ENCODE measurements around the gene KRT83.

Gene KRT83

GRCh38 chr12:52300796-52301691 lies 20.2 kb downstream of the KRT83 start:
- no peak overlapping the region for H3K4me3 ChIP-seq (ENCODE audit: insufficient read depth, low read length, poor library complexity, severe bottlenecking)
- no peak overlapping the region for H3K27ac ChIP-seq (ENCODE audit: low read depth, low read length)
- H3K9me2 ChIP-seq (replicated peaks; ENCODE audit: insufficient read depth, low read length), result no peaks in the 10 kb centered on the region
- H3F3A ChIP-seq (ENCODE audit: insufficient read depth), result no peaks in the 10 kb centered on the region
- H3K4me2 ChIP-seq (ENCODE audit: low read depth, low read length, poor library complexity, severe bottlenecking), result no peak overlapping the region
- no peaks in the 10 kb centered on the region for H3K79me2 ChIP-seq (ENCODE audit: insufficient read depth, low read length)
- no peaks in the 10 kb centered on the region for H3K36me3 ChIP-seq (ENCODE audit: low read length)
- H4K20me1 ChIP-seq (ENCODE audit: low read depth, low read length), result no peaks in the 10 kb centered on the region
- no peaks in the 10 kb centered on the region for H3K9me3 ChIP-seq (ENCODE audit: insufficient read depth, low read length)
- no peak overlapping the region for H2AFZ ChIP-seq (ENCODE audit: low read depth, low read length, severe bottlenecking)
- H3K27me3 ChIP-seq (ENCODE audit: low read length), result no peaks in the 10 kb centered on the region; the same call in 1 of the 2 replicates
- TF ChIP-seq EZH2phosphoT487 (conservative IDR thresholded peaks at IDR 0.05; ENCODE audit: low read length) (no peak), CTCF (IDR thresholded peaks at IDR 0.05; ENCODE audit: insufficient read depth, low read length, poor library complexity, severe bottlenecking) (no peak)
- no peak overlapping the region for H3K9ac ChIP-seq (ENCODE audit: low read length)

GRCh38 chr12:52298677-52299190 lies 22.5 kb downstream of the KRT83 start:
- Histone ChIP-seq H3F3A (ENCODE audit: insufficient read depth) (no peaks in the 10 kb centered on the region), H3K9me3 (ENCODE audit: insufficient read depth, low read length) (no peaks in the 10 kb centered on the region), H3K27me3 (ENCODE audit: low read length) (no peaks in the 10 kb centered on the region; the same call in 1 of the 2 replicates), H3K36me3 (ENCODE audit: low read length) (no peaks in the 10 kb centered on the region), H2AFZ (ENCODE audit: low read depth, low read length, severe bottlenecking) (no peak overlapping the region), H3K4me3 (ENCODE audit: insufficient read depth, low read length, poor library complexity, severe bottlenecking) (no peak overlapping the region), H3K4me2 (ENCODE audit: low read depth, low read length, poor library complexity, severe bottlenecking) (no peak overlapping the region), H4K20me1 (ENCODE audit: low read depth, low read length) (no peaks in the 10 kb centered on the region), H3K9ac (ENCODE audit: low read length) (no peak overlapping the region), H3K9me2 (replicated peaks; ENCODE audit: insufficient read depth, low read length) (no peaks in the 10 kb centered on the region), H3K79me2 (ENCODE audit: insufficient read depth, low read length) (no peaks in the 10 kb centered on the region), H3K27ac (ENCODE audit: low read depth, low read length) (no peak overlapping the region)
- TF ChIP-seq CTCF (IDR thresholded peaks at IDR 0.05; ENCODE audit: insufficient read depth, low read length, poor library complexity, severe bottlenecking) (no peak), EZH2phosphoT487 (conservative IDR thresholded peaks at IDR 0.05; ENCODE audit: low read length) (no peak)

- H3K27me3 ChIP-seq (ENCODE audit: low read length), result no peaks in the 10 kb centered on the region; the same call in 1 of the 2 replicates
- no peak overlapping the region for H3K4me3 ChIP-seq (ENCODE audit: insufficient read depth, low read length, poor library complexity, severe bottlenecking)
- TF ChIP-seq EZH2phosphoT487 (conservative IDR thresholded peaks at IDR 0.05; ENCODE audit: low read length) (no peak), CTCF (IDR thresholded peaks at IDR 0.05; ENCODE audit: insufficient read depth, low read length, poor library complexity, severe bottlenecking) (no peak)
- no peak overlapping the region for H3K9ac ChIP-seq (ENCODE audit: low read length)
- H2AFZ ChIP-seq (ENCODE audit: low read depth, low read length, severe bottlenecking), result no peak overlapping the region
- no peaks in the 10 kb centered on the region for H4K20me1 ChIP-seq (ENCODE audit: low read depth, low read length)
- H3K9me3 ChIP-seq (ENCODE audit: insufficient read depth, low read length), result no peaks in the 10 kb centered on the region
- no peak overlapping the region for H3K4me2 ChIP-seq (ENCODE audit: low read depth, low read length, poor library complexity, severe bottlenecking)
- H3F3A ChIP-seq (ENCODE audit: insufficient read depth), result no peaks in the 10 kb centered on the region
- H3K79me2 ChIP-seq (ENCODE audit: insufficient read depth, low read length), result no peaks in the 10 kb centered on the region
- H3K9me2 ChIP-seq (replicated peaks; ENCODE audit: insufficient read depth, low read length), result no peaks in the 10 kb centered on the region
- H3K36me3 ChIP-seq (ENCODE audit: low read length), result no peaks in the 10 kb centered on the region
- no peak overlapping the region for H3K27ac ChIP-seq (ENCODE audit: low read depth, low read length)
Observed at GRCh38 chr12:52296572-52297215, 24.5 kb downstream of the KRT83 start.
